HUES64 (cell line): ENCODE data around the gene SLC7A14.

Source experiments
- H3K27ac ChIP-seq: 2 replicates; pipeline ENCODE4 v1.7.0; 2013; ENCODE audit warnings: low read depth, low read length, inconsistent platforms
- H3K27me3 ChIP-seq: 2 replicates; pipeline ENCODE4 v1.6.1; 2013; ENCODE audit warnings: mild to moderate bottlenecking, low read length; ENCODE audit not compliant: insufficient read depth
- H3K36me3 ChIP-seq: 2 replicates; pipeline ENCODE4 v1.6.1; 2013; ENCODE audit warnings: mild to moderate bottlenecking, low read length; ENCODE audit not compliant: insufficient read depth
- H3K4me1 ChIP-seq: 2 replicates; pipeline ENCODE4 v1.6.1; 2013; ENCODE audit warnings: mild to moderate bottlenecking, low read length, moderate library complexity; ENCODE audit not compliant: insufficient read depth
- H3K4me3 ChIP-seq: 2 replicates; pipeline ENCODE4 v1.5.1; 2013; ENCODE audit warnings: mild to moderate bottlenecking, low read length, moderate library complexity
- H3K9ac ChIP-seq: 2 replicates; pipeline ENCODE4 v1.6.1; 2013; ENCODE audit warnings: mild to moderate bottlenecking, low read depth, low read length
- H3K9me3 ChIP-seq: 2 replicates; pipeline ENCODE4 v1.6.1; 2013; ENCODE audit warnings: low read depth, low read length; ENCODE audit not compliant: insufficient read depth
- WGBS: fragments of 150-250, 120-280 bp; methylation state at CpG from one replicate; pipeline ENCODE4 v1.1.7; 2013; ENCODE audit warnings: missing lambda C conversion rate; 5-methylcytosine and 5-hydroxymethylcytosine counted together

The SLC7A14 gene

DNA sequence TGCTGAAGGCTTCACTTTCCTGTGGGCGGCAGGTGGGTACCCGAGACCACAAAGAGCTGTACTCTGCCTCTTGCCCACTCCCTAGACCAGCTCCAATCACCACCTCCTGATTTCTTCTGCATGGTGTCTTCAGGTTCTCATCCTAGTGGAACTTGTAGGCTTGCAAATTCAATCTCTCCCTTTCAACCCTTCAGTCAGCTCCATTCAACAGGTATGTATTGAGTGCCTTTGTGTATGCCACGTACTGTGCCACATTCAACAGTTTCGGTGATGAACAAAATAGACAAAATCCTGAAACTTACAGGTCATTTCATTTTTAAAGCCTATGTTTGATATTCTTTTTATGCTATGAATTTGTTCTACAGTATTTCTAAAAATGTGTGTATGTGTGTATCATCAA is 172.6 kb downstream of the SLC7A14 start:
- no peak overlapping the region for H3K27ac ChIP-seq
- no peaks in the 10 kb centered on the region for H3K4me1 ChIP-seq
- H3K9ac ChIP-seq: no peak overlapping the region
- no peak overlapping the region for H3K4me3 ChIP-seq
- H3K9me3 ChIP-seq: no peaks in the 10 kb centered on the region
- WGBS: 93% methylated on average over 4 of the region's 4 CpGs
- no peaks in the 10 kb centered on the region for H3K36me3 ChIP-seq
- peaks cover 16% of the 10 kb centered on the region for H3K27me3 ChIP-seq

GRCh38 chr3:170410428-170411029 is 175.3 kb downstream of the SLC7A14 start:
- H3K9me3 ChIP-seq: no peaks in the 10 kb centered on the region
- no peaks in the 10 kb centered on the region for H3K27me3 ChIP-seq
- no peak overlapping the region for H3K27ac ChIP-seq
- H3K4me3 ChIP-seq: no peak overlapping the region
- no peak overlapping the region for H3K9ac ChIP-seq
- H3K36me3 ChIP-seq: no peaks in the 10 kb centered on the region
- WGBS: 86% methylated on average over 3 of the region's 4 CpGs
- H3K4me1 ChIP-seq: no peaks in the 10 kb centered on the region
